CD14-positive monocyte (primary cell): ENCODE measurements around the gene MIPEP. TPM values are rescaled to one million over a fixed set of nuclear protein-coding genes. Genes with fewer than 3 reads are reported as not detected.

ENCODE experiments used
- DNase-seq, 3 donors: peaks; one replicate each; pipeline ENCODE4 v3.0.0-alpha.2; 2011 to 2022
- H2AFZ ChIP-seq: 2 replicates; pipeline ENCODE4 v1.6.0; 2012; ENCODE audit warnings: mild to moderate bottlenecking, low read depth, low read length, inconsistent platforms; ENCODE audit not compliant: insufficient read depth, poor library complexity, severe bottlenecking
- H3K27ac ChIP-seq, 2 donors: 1 replicate in 1 of 2; 2 replicates in 1 of 2; pipeline ENCODE4 v1.5.1; 2012 to 2013; ENCODE audit warnings: low read length in 2 of 2, control low read depth in 1 of 2, inconsistent platforms in 1 of 2, low read depth in 1 of 2, mild to moderate bottlenecking in 1 of 2
- H3K27me3 ChIP-seq, 2 donors: one replicate each; pipeline versions ENCODE4 v1.6.0 to v1.6.1; 2011 to 2013; ENCODE audit warnings: low read length in 2 of 2; ENCODE audit not compliant: control insufficient read depth in 2 of 2, insufficient read depth in 2 of 2
- H3K36me3 ChIP-seq, 2 donors: replicated peaks in 1 of 2; 1 replicate in 1 of 2; 2 replicates in 1 of 2; pipeline versions ENCODE4 v1.5.1 to v1.6.1; 2012 to 2013; ENCODE audit warnings: low read length in 2 of 2, control low read depth in 1 of 2, inconsistent platforms in 1 of 2, mild to moderate bottlenecking in 1 of 2; ENCODE audit not compliant: insufficient read depth in 2 of 2, control insufficient read depth in 1 of 2
- H3K4me1 ChIP-seq, 2 donors: 1 replicate in 1 of 2; 2 replicates in 1 of 2; pipeline versions ENCODE4 v1.5.1 to v1.6.1; 2012 to 2013; ENCODE audit warnings: low read length in 2 of 2, control low read depth in 1 of 2, inconsistent platforms in 1 of 2, mild to moderate bottlenecking in 1 of 2, moderate library complexity in 1 of 2; ENCODE audit not compliant: insufficient read depth in 2 of 2, control insufficient read depth in 1 of 2
- H3K4me2 ChIP-seq: replicated peaks from 2 replicates; pipeline ENCODE3; 2012; ENCODE audit warnings: low read length, moderate library complexity, mild to moderate bottlenecking; ENCODE audit not compliant: poor library complexity, severe bottlenecking; ENCODE audit errors: extremely low read depth
- H3K4me3 ChIP-seq, 3 experiments: fragments of 200-600 bp in 1 of 3; sonication (generic) in 1 of 3; replicated peaks in 1 of 3; 1 replicate in 2 of 3; 2 replicates in 1 of 3; pipeline ENCODE4 v1.5.1; 2011 to 2013; ENCODE audit warnings: low read length in 3 of 3, mild to moderate bottlenecking in 3 of 3, control low read depth in 2 of 3, low read depth in 2 of 3, inconsistent platforms in 1 of 3, moderate library complexity in 1 of 3
- H3K79me2 ChIP-seq: 2 replicates; pipeline ENCODE4 v1.6.0; 2012; ENCODE audit warnings: mild to moderate bottlenecking, control low read depth, inconsistent platforms, low read length, moderate library complexity; ENCODE audit not compliant: insufficient read depth
- H3K9ac ChIP-seq: 2 replicates; pipeline ENCODE4 v1.6.0; 2017; ENCODE audit warnings: low read length, mild to moderate bottlenecking; ENCODE audit not compliant: insufficient read depth, poor library complexity, severe bottlenecking
- H3K9me3 ChIP-seq, 2 donors: replicated peaks in 1 of 2; 1 replicate in 1 of 2; 2 replicates in 1 of 2; pipeline versions ENCODE4 v1.5.1 to v1.6.1; 2012 to 2013; ENCODE audit warnings: low read length in 2 of 2, control low read depth in 1 of 2; ENCODE audit not compliant: control insufficient read depth in 1 of 2, insufficient read depth in 1 of 2
- H4K20me1 ChIP-seq: 2 replicates; pipeline ENCODE4 v1.6.0; 2012; ENCODE audit warnings: mild to moderate bottlenecking, low read length, control low read depth, moderate library complexity; ENCODE audit not compliant: insufficient read depth
- H3K27ac Mint-ChIP-seq, 7 donors: one replicate each; pipeline ENCODE4 v1.8.0; 2020; ENCODE audit warnings: mild to moderate bottlenecking in 7 of 7, mixed read lengths in 7 of 7, moderate library complexity in 6 of 7, inconsistent platforms in 2 of 7
- H3K27me3 Mint-ChIP-seq, 3 donors: one replicate each; pipeline ENCODE4 v1.8.0; 2021 to 2022; ENCODE audit warnings: low read depth in 3 of 3, mild to moderate bottlenecking in 3 of 3, mixed read lengths in 3 of 3, moderate library complexity in 3 of 3, inconsistent platforms in 1 of 3
- H3K36me3 Mint-ChIP-seq, 2 donors: one replicate each; pipeline ENCODE4 v1.8.0; 2020; ENCODE audit warnings: mixed read lengths in 2 of 2, inconsistent platforms in 1 of 2, mild to moderate bottlenecking in 1 of 2
- H3K4me1 Mint-ChIP-seq: one replicate; pipeline ENCODE4 v1.8.0; 2020; ENCODE audit warnings: mild to moderate bottlenecking, mixed read lengths
- H3K4me3 Mint-ChIP-seq, 2 donors: one replicate each; pipeline ENCODE4 v1.8.0; 2020; ENCODE audit warnings: mild to moderate bottlenecking in 2 of 2, mixed read lengths in 2 of 2, moderate library complexity in 1 of 2
- H3K9me3 Mint-ChIP-seq, 7 donors: one replicate each; pipeline ENCODE4 v1.8.0; 2020 to 2022; ENCODE audit warnings: mixed read lengths in 7 of 7, mild to moderate bottlenecking in 6 of 7, moderate library complexity in 6 of 7, inconsistent platforms in 2 of 7
- CTCF ChIP-seq: fragments of 200-600 bp; IDR thresholded peaks from one replicate; pipeline ENCODE4 v1.8.0; 2022; ENCODE audit warnings: antibody characterized with exemption, mild to moderate bottlenecking
- WGBS: methylation state at CpG from one replicate; pipeline ENCODE4 v1.1.5; 2013; ENCODE audit warnings: missing lambda C conversion rate; ENCODE audit not compliant: insufficient coverage; 5-methylcytosine and 5-hydroxymethylcytosine counted together
- intact Hi-C, 2 donors: fragments of 100-400 bp; cut with micrococcal nuclease; formaldehyde crosslinking; loops; one replicate each; pipeline versions ENCODE4 v1.15.0 to v1.15.1; 2023
- polyA plus RNA-seq, 3 donors: library from polyadenylated mRNA; depleted of rRNA in 1 of 3; unstranded in 2 of 3; stranded (reverse) in 1 of 3; fragments of 300-500 nt in 2 of 3; fragments of >200 nt in 1 of 3; fragmentation: Illumina TruSeq in 2 of 3; gene quantifications; 1 replicate in 2 of 3; 2 replicates in 1 of 3; pipeline ENCODE4 v1.2.3, GENCODE V29; 2012 to 2021

Gene MIPEP
- polyA plus RNA-seq, 3 donors, result 1.2 to 9.9 (median 7.7) TPM

DNA sequence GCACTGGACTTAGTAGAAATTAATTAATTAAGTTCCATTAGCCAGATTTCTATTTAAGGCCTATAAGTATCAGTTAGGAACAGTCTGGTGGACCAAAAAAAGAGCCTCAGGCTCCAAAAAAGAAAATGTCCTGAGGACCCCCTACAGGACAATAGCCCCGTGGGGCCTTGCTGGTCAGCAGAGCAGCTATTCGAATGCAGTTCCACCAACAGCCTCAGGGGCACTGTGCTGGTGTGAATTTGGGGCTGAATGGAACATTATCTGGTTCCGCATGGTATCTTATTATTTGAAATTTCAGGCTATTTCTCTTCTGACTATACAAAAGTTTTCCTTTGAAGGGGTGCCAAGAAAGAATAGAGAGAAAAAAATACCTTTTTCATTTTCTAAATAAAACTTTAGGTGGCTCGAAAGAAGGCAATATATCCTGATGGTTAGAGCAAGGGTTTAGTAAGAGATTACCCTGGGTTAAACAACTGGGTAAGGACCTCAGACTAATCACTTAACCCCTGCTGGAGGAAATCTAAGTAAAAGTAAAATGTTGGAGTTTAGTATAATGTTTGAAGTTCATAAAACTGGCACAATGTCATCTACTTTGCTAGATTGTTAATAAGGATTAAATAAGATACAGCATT lies 147.2 kb downstream of the MIPEP start:
- Histone ChIP-seq H2AFZ (no peak overlapping the region), H3K27me3 (no peaks in the 10 kb centered on the region), H3K79me2 (no peaks in the 10 kb centered on the region), H3K4me2 (no peak overlapping the region), H3K27ac (no peak overlapping the region), H3K9me3 (no peaks in the 10 kb centered on the region), H3K36me3 (no peaks in the 10 kb centered on the region), H3K4me3 (no peak overlapping the region), H4K20me1 (no peaks in the 10 kb centered on the region), H3K9ac (no peak overlapping the region), H3K4me1 (no peaks in the 10 kb centered on the region)
- TF ChIP-seq CTCF, result peak; percentile 54
- no peak overlapping the region for H3K4me3 Mint-ChIP-seq
- peaks cover 0 to 2% (median 0%) of the 10 kb centered on the region in 7 donors for H3K9me3 Mint-ChIP-seq
- intact Hi-C loops, result no loop called here
- peaks cover 0 to 1% (median 0%) of the 10 kb centered on the region in 3 donors for H3K27me3 Mint-ChIP-seq
- WGBS, result no CpG with 5 or more reads among the region's 4 CpGs
- DNase-seq, result no peak
- no peaks in the 10 kb centered on the region for H3K4me1 Mint-ChIP-seq
- H3K27ac Mint-ChIP-seq, result no peak overlapping the region
- no peaks in the 10 kb centered on the region for H3K36me3 Mint-ChIP-seq

GRCh38 chr13:23740002-23740401 lies 149.2 kb downstream of the MIPEP start:
- Mint-ChIP-seq H3K4me1 (no peaks in the 10 kb centered on the region), H3K9me3 (peaks cover 0 to 2% (median 0%) of the 10 kb centered on the region in 7 donors), H3K36me3 (no peaks in the 10 kb centered on the region), H3K27ac (no peak overlapping the region), H3K27me3 (no peaks in the 10 kb centered on the region), H3K4me3 (no peak overlapping the region)
- Histone ChIP-seq H3K36me3 (no peaks in the 10 kb centered on the region), H3K4me2 (no peak overlapping the region), H2AFZ (no peak overlapping the region), H3K27ac (no peak overlapping the region), H3K27me3 (no peaks in the 10 kb centered on the region), H3K79me2 (no peaks in the 10 kb centered on the region), H3K4me3 (no peak overlapping the region), H4K20me1 (no peaks in the 10 kb centered on the region), H3K4me1 (no peaks in the 10 kb centered on the region), H3K9ac (no peak overlapping the region), H3K9me3 (no peaks in the 10 kb centered on the region)
- 92% methylated on average over 3 of the region's 4 CpGs for WGBS
- no peak for TF ChIP-seq CTCF
- intact Hi-C loops, result no loop called here
- DNase-seq, result no peak
